GM18858 (cell line): Measurements from ENCODE around the gene CENPN.
A peak's percentile ranks its signal among the peaks of the same experiment; 100 is the strongest.

Source experiments
- ATAC-seq: cut with Tn5 transposase; IDR thresholded peaks from one replicate; pipeline ENCODE4 v1.9.1; 2021; ENCODE audit not compliant: unreplicated experiment

CENPN gene

GRCh38 chr16:81006813-81007695, at the start of gene CENPN, which contains the start of gene CMC2:
Gene CENPN, plus strand, starts transcription at chr16:81007214. Its CDS starts 4,726 bp downstream, at chr16:81011940.
Gene CMC2, minus strand, starts transcription at chr16:81006885. Its CDS starts 9,491 bp downstream, at chr16:80997394.
- peak; percentile 72 for ATAC-seq

- no peak for ATAC-seq
Observed at GRCh38 chr16:80958284-80958683, 48.7 kb upstream of the CENPN start.

GRCh38 chr16:80962879-80963278, 44.1 kb upstream of the CENPN start:
- ATAC-seq: no peak

- ATAC-seq: no peak
Observed at GRCh38 chr16:80964351-80964750, 42.7 kb upstream of the CENPN start.

GRCh38 chr16:80966617-80967016, 40.4 kb upstream of the CENPN start:
- no peak for ATAC-seq

GRCh38 chr16:80968386-80969113, 38.5 kb upstream of the CENPN start:
- no peak for ATAC-seq

GRCh38 chr16:80969114-80969484, 37.9 kb upstream of the CENPN start:
- ATAC-seq: no peak

GRCh38 chr16:80971819-80972218, 35.2 kb upstream of the CENPN start:
- peak; percentile 56 for ATAC-seq

- ATAC-seq: no peak
Observed at GRCh38 chr16:80972611-80973010, 34.4 kb upstream of the CENPN start.

- no peak for ATAC-seq
Observed at GRCh38 chr16:80973991-80974390, 33.0 kb upstream of the CENPN start.

GRCh38 chr16:80974649-80975376, 32.2 kb upstream of the CENPN start:
- no peak for ATAC-seq

- ATAC-seq: no peak
Observed at GRCh38 chr16:80976946-80977345, 30.1 kb upstream of the CENPN start.

- no peak for ATAC-seq
Observed at GRCh38 chr16:80981103-80981502, 25.9 kb upstream of the CENPN start.

- ATAC-seq: no peak
Observed at GRCh38 chr16:80982646-80983045, 24.4 kb upstream of the CENPN start.

GRCh38 chr16:80984124-80984892, 22.7 kb upstream of the CENPN start:
- no peak for ATAC-seq

- ATAC-seq: no peak
Observed at GRCh38 chr16:80985611-80986010, 21.4 kb upstream of the CENPN start.

- no peak for ATAC-seq
Observed at GRCh38 chr16:80986557-80986956, 20.5 kb upstream of the CENPN start.

- no peak for ATAC-seq
Observed at GRCh38 chr16:80988756-80989155, 18.3 kb upstream of the CENPN start.

GRCh38 chr16:80989801-80990200, 17.2 kb upstream of the CENPN start:
- no peak for ATAC-seq

GRCh38 chr16:80990577-80990976, 16.4 kb upstream of the CENPN start:
- no peak for ATAC-seq

- ATAC-seq: no peak
Observed at GRCh38 chr16:80990978-80991377, 16.0 kb upstream of the CENPN start.
